NAMALWA (cell line): ENCODE results near the gene ZNF793.
A peak's percentile ranks its signal among the peaks of the same experiment; 100 is the strongest.

Experiments used
- DNase-seq: peaks from one replicate; pipeline ENCODE4 v3.0.0-alpha.2; 2015; ENCODE audit warnings: low spot score

The ZNF793 gene

DNA sequence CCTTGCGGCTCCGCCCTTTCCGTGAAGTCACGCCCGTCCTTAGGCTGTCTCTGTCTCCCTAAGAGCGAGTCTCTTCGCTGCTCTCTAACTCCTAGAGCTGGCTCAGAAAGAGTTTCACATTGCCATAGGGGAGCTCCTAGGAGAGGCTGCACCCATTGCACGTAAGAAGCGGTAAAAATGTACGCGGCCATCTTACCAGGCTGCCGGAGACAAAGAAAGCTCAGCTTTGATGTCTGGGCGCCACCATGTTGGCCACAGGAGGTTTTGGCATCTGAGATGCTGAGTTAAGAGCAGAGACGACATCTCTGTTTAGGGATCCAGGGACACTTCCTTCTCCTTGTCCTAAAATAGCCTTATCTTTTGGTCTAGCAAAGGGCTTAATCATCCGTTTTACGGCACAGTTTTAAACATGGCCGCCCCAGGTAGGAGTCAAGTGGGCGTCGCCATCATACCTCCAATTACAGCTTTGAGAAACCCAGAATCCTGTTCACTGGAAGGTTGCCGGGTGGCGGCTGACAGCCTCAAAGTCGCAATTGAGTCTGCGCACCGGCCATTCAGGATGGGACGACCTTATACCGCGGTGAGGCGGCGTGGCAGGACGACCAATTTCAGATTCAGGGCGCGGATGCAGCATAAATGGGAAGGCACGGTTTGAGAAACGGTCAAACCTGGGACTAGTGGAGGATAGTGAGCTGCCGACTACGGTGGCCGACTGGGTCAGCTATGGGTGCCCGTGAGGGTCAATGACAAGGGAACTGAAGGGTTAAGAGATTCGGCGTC is at the start of gene ZNF793:
ZNF793 (plus strand) TSS at position 553 of the 780 bp plus-strand sequence. CDS start 16,501 bp downstream, outside the sequence.
- DNase-seq, result no peak

GRCh38 chr19:37466277-37466797 is 40.4 kb upstream of the ZNF793 start:
- DNase-seq, result no peak

- DNase-seq, result peak; percentile 94
Measured at GRCh38 chr19:37466798-37467607, 39.7 kb upstream of the ZNF793 start, which contains the start of gene ZNF569. Gene ZNF569, minus strand, starts transcription at chr19:37467444. Its CDS starts 22,523 bp downstream, at chr19:37444921.

- no peak for DNase-seq
Measured at GRCh38 chr19:37467608-37468090, 39.1 kb upstream of the ZNF793 start.

GRCh38 chr19:37468961-37469777 is 37.6 kb upstream of the ZNF793 start, which contains the start of gene ZNF570:
Gene ZNF570, plus strand, starts transcription at chr19:37469356. Its CDS starts 999 bp downstream, at chr19:37470355.
- no peak for DNase-seq

DNA sequence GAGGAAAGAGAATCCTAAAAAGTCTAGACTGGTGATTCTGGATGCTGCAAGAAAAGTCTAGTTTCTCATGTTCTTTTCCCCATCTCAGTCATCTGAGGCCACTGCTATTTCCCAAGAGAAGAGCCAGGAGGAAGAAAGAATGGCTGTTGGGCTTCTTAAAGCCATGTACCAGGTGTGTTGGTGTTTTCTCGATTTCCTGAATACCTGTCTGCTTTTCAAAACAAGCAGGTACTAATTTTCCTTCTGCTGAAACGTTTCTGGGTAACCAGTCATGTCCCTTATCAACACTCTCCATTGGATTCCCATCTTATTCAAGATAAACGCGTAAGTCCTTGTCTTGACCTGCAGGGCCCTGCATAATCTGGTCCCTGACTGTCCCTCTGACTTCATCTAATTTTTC is 36.5 kb upstream of the ZNF793 start:
- DNase-seq, result no peak

DNA sequence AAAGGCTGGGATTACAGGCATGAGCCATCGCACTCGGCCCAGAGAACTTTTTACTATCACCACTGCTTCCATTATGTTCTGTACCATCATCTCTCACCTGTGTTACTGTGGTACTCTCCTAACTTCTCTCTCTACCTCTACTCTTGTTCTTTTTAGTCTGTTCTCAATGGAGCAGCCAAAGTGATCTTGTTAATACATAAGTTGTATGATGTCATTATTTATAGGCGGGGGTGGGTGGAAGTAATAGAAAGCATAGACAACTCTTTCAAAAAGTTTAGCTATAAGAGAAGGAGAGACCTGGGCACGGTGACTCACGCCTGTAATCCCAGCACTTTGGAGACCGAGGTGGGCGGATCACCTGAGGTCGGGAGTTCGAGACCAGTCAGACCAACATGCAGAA is 34.6 kb upstream of the ZNF793 start:
- no peak for DNase-seq

DNA sequence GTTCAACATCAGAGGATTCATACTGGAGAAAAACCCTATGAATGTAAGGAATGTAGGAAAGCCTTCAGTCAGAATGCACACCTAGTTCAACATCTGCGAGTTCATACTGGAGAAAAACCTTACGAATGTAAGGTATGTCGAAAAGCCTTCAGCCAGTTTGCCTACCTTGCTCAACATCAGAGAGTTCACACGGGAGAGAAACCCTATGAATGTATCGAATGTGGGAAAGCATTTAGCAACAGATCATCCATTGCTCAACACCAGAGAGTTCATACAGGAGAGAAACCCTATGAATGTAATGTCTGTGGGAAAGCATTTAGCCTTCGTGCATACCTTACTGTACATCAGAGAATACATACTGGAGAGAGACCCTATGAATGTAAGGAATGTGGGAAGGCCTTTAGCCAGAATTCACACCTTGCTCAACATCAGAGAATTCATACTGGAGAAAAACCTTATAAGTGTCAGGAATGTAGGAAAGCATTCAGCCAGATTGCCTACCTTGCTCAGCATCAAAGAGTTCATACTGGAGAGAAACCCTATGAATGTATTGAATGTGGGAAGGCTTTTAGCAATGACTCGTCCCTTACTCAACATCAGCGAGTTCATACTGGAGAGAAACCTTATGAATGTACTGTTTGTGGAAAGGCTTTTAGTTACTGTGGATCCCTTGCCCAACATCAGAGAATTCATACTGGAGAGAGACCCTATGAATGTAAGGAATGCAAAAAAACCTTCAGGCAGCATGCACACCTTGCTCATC is 22.2 kb upstream of the ZNF793 start:
- DNase-seq, result no peak

DNA sequence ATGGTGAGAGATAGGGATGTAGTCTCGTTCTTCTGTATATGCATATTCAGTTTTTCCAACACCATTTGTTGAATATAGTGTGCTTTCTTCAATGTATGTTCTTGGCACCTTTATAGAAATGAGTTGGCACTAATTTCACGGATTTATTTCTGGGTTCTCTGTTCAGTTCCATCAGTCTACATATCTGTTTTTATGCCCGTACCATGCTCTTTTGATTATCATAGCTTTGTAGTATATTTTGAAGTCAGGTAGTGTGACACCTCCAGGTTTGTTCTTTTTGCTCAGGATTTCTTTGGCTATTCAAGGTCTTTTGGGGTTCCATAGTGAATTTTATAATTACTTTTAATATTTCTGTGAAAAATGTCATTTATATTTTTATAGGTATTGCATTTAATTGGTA is 14.5 kb upstream of the ZNF793 start:
- DNase-seq, result no peak

- no peak for DNase-seq
Measured at GRCh38 chr19:37505958-37506386, 767 bp upstream of the ZNF793 start.

GRCh38 chr19:37507167-37507464 is 377 bp downstream of the ZNF793 start:
- DNase-seq, result no peak

DNA sequence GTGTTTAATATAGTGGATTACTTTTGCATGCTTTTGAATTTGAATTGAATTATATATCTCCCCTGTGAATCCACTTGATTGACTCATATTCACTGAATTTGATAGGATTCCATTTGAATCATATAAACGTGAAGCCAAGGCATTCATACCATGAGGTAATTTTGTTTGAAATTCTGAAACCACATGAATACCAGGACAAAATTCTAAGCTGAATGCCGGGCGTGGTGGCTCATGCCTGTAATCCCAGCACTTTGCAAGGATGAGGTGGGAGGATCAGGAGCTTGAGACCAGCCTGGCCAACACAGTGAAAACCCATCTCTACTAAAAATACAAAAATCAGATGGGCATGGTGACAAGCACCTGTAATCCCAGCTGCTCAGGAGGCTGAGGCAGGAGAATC is 4.4 kb downstream of the ZNF793 start:
- DNase-seq, result no peak

DNA sequence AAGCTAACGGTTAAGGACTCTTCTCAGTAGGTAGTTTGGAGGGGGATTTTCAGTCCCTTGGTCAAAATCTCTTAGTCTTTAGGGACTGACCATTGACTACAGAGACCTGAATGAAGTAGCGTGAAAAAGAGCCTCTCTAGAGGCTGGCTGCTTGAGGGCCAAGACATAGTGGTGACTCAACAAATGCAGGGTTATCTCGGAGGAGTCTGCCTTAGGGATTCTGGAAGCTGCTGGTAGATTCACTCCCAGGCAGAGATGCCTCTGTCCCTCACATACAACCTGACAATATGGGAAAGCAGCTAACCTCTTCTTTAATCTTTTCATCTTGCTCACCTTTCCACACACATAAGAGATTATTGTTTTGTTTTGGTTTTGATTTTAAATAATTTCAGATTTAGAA is 5.1 kb downstream of the ZNF793 start:
- no peak for DNase-seq

- DNase-seq, result no peak
Measured at GRCh38 chr19:37513397-37513796, 6.7 kb downstream of the ZNF793 start.

DNA sequence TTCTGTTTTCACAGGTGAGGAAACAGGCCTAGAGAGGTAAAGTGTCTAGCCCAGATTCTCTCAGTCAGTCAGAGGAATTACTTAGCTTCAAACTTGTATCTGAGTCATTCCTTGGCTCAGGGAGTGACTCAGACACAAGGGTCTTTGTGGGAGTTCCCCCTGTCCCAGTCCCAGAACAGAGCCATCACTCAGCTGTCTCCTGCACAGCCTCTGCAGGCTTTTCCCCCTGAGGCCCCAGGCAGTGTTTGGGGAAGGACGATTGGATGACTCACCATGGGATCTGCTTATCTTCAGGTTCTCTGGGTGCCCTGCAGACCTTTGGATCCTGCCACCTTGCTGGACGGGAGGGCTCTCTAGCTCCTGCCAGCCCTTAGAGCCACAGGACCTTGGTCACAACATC is 13.2 kb downstream of the ZNF793 start:
- no peak for DNase-seq

- no peak for DNase-seq
Measured at GRCh38 chr19:37537391-37537947, 30.7 kb downstream of the ZNF793 start.

DNA sequence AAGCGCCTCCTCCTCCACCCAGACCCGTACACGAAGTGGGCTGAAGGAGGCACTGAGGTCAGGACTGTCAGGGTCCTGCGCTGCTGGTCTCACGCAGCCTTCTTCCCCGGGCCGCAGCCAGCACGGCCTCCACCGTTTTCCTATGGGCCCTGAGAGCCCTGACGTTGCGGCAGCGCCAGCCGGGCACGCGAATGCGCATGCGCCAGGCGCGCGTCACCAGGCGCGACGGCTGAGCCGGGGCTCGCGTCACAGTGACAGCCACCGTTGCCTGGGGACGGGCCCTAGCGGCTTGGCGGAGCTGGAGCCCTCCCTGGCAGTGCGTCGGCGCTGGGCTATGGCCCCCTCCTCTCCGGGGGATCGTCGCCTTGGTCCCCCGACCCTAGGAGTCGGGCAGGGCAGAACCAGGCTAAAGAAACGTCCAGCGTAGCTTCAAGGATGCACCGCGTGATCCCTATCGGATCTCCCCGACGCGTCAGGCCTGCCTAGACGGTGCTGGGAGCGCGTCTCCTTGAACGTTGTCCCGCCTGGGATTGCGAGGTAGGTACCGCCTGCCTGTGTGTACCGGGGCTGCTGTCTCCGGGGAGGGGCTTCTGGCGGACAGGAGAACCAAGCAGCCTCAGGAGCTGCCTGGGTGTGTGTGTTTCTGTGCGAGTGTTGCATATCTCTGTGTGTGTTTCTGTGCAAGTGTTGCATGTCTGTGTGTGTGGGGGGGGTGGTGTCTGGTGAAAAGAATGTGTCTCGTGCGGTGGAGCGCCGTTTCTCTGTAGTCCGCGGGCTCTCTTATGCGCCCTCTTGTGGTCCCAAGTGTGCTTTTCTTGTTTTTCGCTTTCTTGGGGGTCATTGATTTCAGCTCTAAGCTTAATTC is 44.6 kb downstream of the ZNF793 start:
- peak; percentile 11 for DNase-seq

- no peak for DNase-seq
Measured at GRCh38 chr19:37563518-37563917, 56.8 kb downstream of the ZNF793 start.

- no peak for DNase-seq
Measured at GRCh38 chr19:37564624-37565369, 58.1 kb downstream of the ZNF793 start.
